H1 (cell line): Measurements from ENCODE around the gene PLCL2. TPM values are rescaled to one million over a fixed set of nuclear protein-coding genes. Genes with fewer than 3 reads are reported as not detected.
A peak's percentile ranks its signal among the peaks of the same experiment; 100 is the strongest.

Source experiments
- CTBP2 ChIP-seq: IDR thresholded peaks from 2 replicates; pipeline ENCODE4 v1.7.0; 2011; ENCODE audit warnings: borderline replicate concordance, mild to moderate bottlenecking, moderate library complexity, mixed read lengths, low read length; ENCODE audit not compliant: insufficient read depth, insufficient read length
- MAX ChIP-seq: IDR thresholded peaks from 2 replicates; pipeline ENCODE4 v1.6.1; 2012; ENCODE audit warnings: inconsistent platforms
- RNF2 ChIP-seq: fragments of 200-900, 300-1000 bp; sonication (generic); IDR thresholded peaks from 2 replicates; pipeline ENCODE4 v1.7.1; 2016; ENCODE audit warnings: borderline replicate concordance, low read depth, mild to moderate bottlenecking, antibody characterized with exemption, low read length; ENCODE audit not compliant: poor library complexity, severe bottlenecking; ENCODE audit errors: missing control alignments
- TCF12 ChIP-seq: IDR thresholded peaks from 2 replicates; pipeline ENCODE4 v1.6.1; 2011; ENCODE audit warnings: low read depth, mild to moderate bottlenecking, low read length
- YY1 ChIP-seq: IDR thresholded peaks from 2 replicates; pipeline ENCODE4 v1.6.1; 2011; ENCODE audit warnings: low read depth, mild to moderate bottlenecking, low read length
- polyA plus RNA-seq, 7 experiments: library from polyadenylated mRNA; depleted of rRNA in 3 of 7; stranded (reverse) in 5 of 7; unstranded in 2 of 7; fragments of >200 nt in 5 of 7; fragments of 200-250 nt in 2 of 7; gene quantifications; 1 replicate in 5 of 7; 2 replicates in 1 of 7; 4 replicates in 1 of 7; pipeline versions ENCODE4 v1.2.1 to v1.2.3, GENCODE V29; 2011 to 2013; ENCODE audit warnings: missing spikeins in 2 of 7, mixed read lengths in 2 of 7
- total RNA-seq: library from RNA; stranded (reverse); fragmentation: NEBNext Ultra II Directional; extraction: Animal tissue kit (Norgen Biotek cat#: 25700); gene quantifications from 2 replicates; pipeline ENCODE4 v1.2.1, GENCODE V29; 2021

The PLCL2 gene
- total and polyA plus RNA-seq, 2 of the 8 experiments (the other 6 are each of a cell fraction or from before 2014, with no cell fraction given) = 3.5 to 6.8 TPM

GRCh38 chr3:17094551-17094950, 209.8 kb downstream of the PLCL2 start (continued):
- TF ChIP-seq CTBP2 (peak; percentile 97), RNF2 (no peak), TCF12 (0 out of 2 replicates have a peak, but pooled peaks have one; percentile 52), YY1 (0 out of 2 replicates have a peak, but pooled peaks have one; percentile 62), MAX (peak; percentile 87)
